Measurements from ENCODE around the gene USB1.

GRCh38 chr16:57958544-57958943 is 42.7 kb upstream of the USB1 start:
- no peak for TF ChIP-seq EZH2 (IDR thresholded peaks at IDR 0.05; ENCODE audit: borderline replicate concordance, low read depth, low read length, poor library complexity, severe bottlenecking)
- no peak for TF ChIP-seq CTCF (conservative IDR thresholded peaks at IDR 0.05; ENCODE audit: low read depth, low read length)
